ENCODE data around the gene MYOF. TPM values are rescaled to one million over a fixed set of nuclear protein-coding genes. Genes with fewer than 3 reads are reported as not detected.
"Not testable (repeated sequence)": the region's sequence is repeated elsewhere in the genome, so short reads cannot be mapped to it uniquely, and the experiment has no call there.

Gene MYOF
- total RNA-seq, 2 experiments from 2014 or later = 4.9 to 5.4 TPM

DNA sequence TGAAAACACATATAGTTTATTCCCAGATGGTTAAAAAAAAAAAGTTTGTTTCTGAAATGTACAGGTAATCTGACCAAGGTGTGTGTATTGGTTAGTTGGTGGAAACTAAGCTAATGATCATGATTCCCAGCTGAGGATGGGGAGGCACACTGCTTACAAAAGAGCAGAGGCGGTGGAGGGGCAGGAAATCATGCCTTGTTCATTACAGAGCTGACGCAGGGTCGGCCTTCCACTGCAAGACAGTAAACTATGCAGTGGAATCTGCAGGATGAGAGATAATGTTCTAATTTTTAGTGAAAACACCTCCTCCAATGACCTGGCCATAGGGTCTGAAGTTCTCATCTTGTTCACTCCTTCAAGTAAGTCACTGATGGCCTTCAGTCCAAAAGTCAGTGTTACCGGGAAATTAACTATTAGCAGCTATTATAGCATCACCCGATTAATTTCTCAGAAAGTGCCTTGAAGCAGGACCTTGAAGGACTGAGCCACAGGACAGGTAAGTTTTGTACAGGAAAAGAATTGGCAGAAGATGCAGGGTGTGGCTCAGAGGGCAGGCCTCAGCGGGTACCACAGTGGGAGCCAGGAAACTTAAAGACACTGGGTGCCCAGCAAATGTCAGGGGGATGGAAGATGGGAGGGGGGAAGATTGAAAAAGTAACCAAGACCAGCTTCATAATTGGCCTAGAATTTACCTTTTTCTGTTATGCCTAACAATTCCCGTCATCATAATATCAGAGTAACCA is 36.0 kb downstream of the MYOF start:
- TF ChIP-seq, protein P1, sequence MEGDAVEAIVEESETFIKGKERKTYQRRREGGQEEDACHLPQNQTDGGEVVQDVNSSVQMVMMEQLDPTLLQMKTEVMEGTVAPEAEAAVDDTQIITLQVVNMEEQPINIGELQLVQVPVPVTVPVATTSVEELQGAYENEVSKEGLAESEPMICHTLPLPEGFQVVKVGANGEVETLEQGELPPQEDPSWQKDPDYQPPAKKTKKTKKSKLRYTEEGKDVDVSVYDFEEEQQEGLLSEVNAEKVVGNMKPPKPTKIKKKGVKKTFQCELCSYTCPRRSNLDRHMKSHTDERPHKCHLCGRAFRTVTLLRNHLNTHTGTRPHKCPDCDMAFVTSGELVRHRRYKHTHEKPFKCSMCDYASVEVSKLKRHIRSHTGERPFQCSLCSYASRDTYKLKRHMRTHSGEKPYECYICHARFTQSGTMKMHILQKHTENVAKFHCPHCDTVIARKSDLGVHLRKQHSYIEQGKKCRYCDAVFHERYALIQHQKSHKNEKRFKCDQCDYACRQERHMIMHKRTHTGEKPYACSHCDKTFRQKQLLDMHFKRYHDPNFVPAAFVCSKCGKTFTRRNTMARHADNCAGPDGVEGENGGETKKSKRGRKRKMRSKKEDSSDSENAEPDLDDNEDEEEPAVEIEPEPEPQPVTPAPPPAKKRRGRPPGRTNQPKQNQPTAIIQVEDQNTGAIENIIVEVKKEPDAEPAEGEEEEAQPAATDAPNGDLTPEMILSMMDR (IDR thresholded peaks at IDR 0.05) = no peak
- H3K27me3 Mint-ChIP-seq = no peaks in the 10 kb centered on the region
- no peak for ATAC-seq
- H3K9me3 Mint-ChIP-seq = no peaks in the 10 kb centered on the region
- intact Hi-C loops (cut with micrococcal nuclease) = no loop called here
- H3K27ac Mint-ChIP-seq = no peak overlapping the region
- H3K36me3 Mint-ChIP-seq (ENCODE audit: low read depth) = no peaks in the 10 kb centered on the region
- CTCF ChIA-PET = interaction anchor here (0.8 to 4.6 kb wide), 4 partner anchors 14 to 89 kb away, joined by 3 to 18 read pairs (median 4); partner anchors contain the start of gene MYOF
- no peaks in the 10 kb centered on the region for H3K4me1 Mint-ChIP-seq (ENCODE audit: low read depth)
- POLR2A ChIA-PET = no interaction called here
- DNase-seq = no peak
- H3K4me3 Mint-ChIP-seq = no peak overlapping the region

DNA sequence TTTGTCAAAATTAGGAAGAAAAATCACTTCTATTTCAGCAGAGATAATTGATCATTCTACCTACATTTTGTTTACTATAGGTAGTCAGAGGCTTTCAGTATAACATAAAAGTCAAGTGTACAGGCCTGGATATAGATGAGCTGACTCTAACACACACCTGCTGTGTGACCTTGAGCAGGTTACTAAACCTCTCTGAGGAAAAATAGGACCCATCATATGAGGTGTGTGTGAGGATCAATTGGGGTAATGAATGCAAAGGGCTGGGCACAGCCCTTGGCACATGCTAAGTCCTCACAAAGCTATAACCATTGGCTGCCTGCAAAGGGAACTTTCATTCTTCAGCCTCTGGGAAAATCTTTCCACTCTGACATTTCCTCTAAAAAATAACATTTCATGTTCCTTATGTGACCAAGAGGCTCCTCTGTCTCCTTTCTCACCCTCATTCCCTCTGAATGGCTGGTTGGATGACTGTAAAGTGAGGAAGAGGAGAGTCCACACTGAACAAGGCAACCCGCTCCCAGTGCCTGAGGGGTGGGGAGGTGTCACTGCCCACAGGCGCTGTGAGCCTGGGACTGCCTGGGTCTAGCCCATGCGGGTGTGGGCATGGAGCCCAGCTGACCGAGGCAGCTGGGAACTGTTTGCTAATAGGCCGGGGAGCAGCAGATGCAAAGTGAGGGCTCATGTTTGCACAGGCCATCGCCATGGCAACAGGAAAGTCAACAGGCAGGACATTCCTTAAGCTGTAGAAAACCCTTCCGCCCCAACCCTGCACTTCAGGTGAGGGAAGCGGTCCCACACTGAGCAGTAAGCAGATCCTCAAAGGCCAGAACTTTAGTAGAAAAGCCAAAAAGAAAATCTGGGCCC is 36.8 kb downstream of the MYOF start:
- TF ChIP-seq, protein P1 (IDR thresholded peaks at IDR 0.05) = no peak
- CTCF ChIA-PET = interaction anchor here (0.8 to 4.6 kb wide), 3 partner anchors 37 to 88 kb away, joined by 3 to 18 read pairs (median 4); partner anchors contain the start of gene MYOF
- ATAC-seq (no peak), DNase-seq (no peak)
- H3K4me3 Mint-ChIP-seq = no peak overlapping the region
- H3K9me3 Mint-ChIP-seq = no peaks in the 10 kb centered on the region
- no peaks in the 10 kb centered on the region for H3K36me3 Mint-ChIP-seq (ENCODE audit: low read depth)
- H3K4me1 Mint-ChIP-seq (ENCODE audit: low read depth) = no peaks in the 10 kb centered on the region
- no peaks in the 10 kb centered on the region for H3K27me3 Mint-ChIP-seq
- intact Hi-C loops (cut with micrococcal nuclease) = no loop called here
- no peak overlapping the region for H3K27ac Mint-ChIP-seq
- POLR2A ChIA-PET = no interaction called here

DNA sequence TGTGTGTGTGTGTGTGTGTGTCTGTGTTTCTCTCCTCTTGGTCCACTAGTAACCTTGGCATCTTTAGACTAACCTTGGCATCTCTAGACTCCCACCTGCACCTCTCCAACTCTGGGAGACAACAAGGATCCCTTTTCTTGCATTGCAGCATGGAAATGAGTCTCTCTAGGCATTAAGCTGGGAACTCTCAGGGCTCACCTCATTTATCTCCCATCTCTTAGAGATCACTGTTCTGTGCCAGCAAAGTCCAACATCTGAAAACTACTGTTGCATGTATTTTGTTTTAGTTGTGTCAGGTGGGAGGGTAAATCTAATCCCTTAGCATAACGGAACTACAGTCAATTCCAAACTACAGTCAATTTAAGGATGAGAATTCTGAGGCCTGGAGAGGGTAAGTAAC is 38.7 kb downstream of the MYOF start:
- Mint-ChIP-seq H3K27me3 (no peaks in the 10 kb centered on the region), H3K27ac (no peak overlapping the region), H3K4me1 (ENCODE audit: low read depth) (no peaks in the 10 kb centered on the region), H3K36me3 (ENCODE audit: low read depth) (no peaks in the 10 kb centered on the region), H3K4me3 (no peak overlapping the region), H3K9me3 (no peaks in the 10 kb centered on the region)
- POLR2A ChIA-PET = no interaction called here
- intact Hi-C loops (cut with micrococcal nuclease) = no loop called here
- ATAC-seq (no peak), DNase-seq (no peak)
- TF ChIP-seq, protein P1 (IDR thresholded peaks at IDR 0.05) = no peak
- CTCF ChIA-PET = interaction anchor here (2.0 to 4.6 kb wide), 2 partner anchors 39 to 67 kb away, joined by 6 to 18 read pairs; partner anchors contain the start of gene MYOF

DNA sequence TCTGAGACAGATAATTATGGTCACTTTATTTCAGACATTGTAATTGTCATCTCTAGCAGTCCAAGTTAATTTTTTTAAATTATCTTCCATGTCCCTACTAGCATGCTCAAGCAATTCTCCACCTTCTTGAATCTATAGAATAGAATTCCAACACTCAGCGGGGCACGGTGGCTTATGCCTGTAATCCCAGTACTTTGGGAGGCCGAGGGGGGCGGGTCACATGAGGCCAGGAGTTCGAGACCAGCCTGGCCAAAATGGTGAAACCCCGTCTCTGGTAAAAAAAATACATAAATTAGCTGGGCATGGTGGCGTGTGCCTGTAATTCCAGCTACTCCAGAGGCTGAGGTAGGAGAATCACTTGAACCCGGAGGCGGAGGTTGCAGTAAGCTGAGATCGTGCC is 39.4 kb downstream of the MYOF start:
- DNase-seq; H3K27ac Mint-ChIP-seq; intact Hi-C loops (cut with micrococcal nuclease); H3K4me3 Mint-ChIP-seq; H3K9me3 Mint-ChIP-seq; H3K4me1 Mint-ChIP-seq (ENCODE audit: low read depth); H3K36me3 Mint-ChIP-seq (ENCODE audit: low read depth); POLR2A ChIA-PET; H3K27me3 Mint-ChIP-seq; ATAC-seq: not testable (repeated sequence)
- CTCF ChIA-PET = interaction anchor here (1.4 to 2.0 kb wide), 2 partner anchors 39 to 67 kb away, joined by 3 to 6 read pairs; partner anchors contain the start of gene MYOF

DNA sequence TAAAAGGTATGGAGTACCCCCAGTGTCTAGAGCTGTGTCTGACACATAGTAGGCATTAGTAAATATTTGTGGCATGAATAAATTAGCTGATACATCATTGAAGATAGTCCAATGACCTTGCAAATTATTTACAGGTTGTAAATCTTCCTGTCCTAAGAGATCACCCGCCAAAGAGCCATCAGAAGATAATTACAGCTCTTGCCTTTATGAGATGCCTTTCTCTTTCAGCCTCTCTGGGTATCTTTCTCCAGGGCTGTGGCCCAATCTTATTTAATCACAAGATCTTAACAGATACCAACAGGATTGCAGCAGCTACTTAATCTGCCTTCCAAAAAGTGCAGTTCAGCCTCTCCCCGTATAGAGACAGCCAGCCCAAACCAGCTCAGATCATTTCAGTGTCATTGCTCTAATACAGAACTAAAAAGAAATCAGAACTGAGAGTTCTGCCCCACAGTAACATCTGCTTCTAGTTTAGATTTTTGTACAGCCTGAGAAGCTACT is 41.5 kb downstream of the MYOF start:
- H3K9me3 Mint-ChIP-seq = no peaks in the 10 kb centered on the region
- no peak overlapping the region for H3K27ac Mint-ChIP-seq
- ChIA-PET POLR2A (interaction anchor here (1.0 kb wide), 1 partner anchor 74 kb away, joined by 3 read pairs; no protein-coding TSS in a partner anchor), CTCF (interaction anchor here (1.1 to 1.5 kb wide), 3 partner anchors 23 to 71 kb away, joined by 4 read pairs; no protein-coding TSS in a partner anchor)
- H3K27me3 Mint-ChIP-seq = no peaks in the 10 kb centered on the region
- DNase-seq (no peak), ATAC-seq (no peak)
- intact Hi-C loops (cut with micrococcal nuclease) = no loop called here
- H3K4me3 Mint-ChIP-seq = no peak overlapping the region
- TF ChIP-seq, protein P1 (IDR thresholded peaks at IDR 0.05) = no peak
- H3K36me3 Mint-ChIP-seq (ENCODE audit: low read depth) = no peaks in the 10 kb centered on the region
- H3K4me1 Mint-ChIP-seq (ENCODE audit: low read depth) = no peaks in the 10 kb centered on the region

All from activated CD8-positive, alpha-beta T cell treated with anti-CD3 and anti-CD28 coated beads for 36 hours (primary cell).